ENCODE results near the gene CLBA1.

- TF ChIP-seq POLR2A (IDR thresholded peaks at IDR 0.05; ENCODE audit: low read depth, low read length) (no peak), TAF1 (IDR thresholded peaks at IDR 0.05; ENCODE audit: borderline replicate concordance, low read depth, low read length) (no peak)
Measured at GRCh38 chr14:105011312-105011990, 25.9 kb downstream of the CLBA1 start.
